ENCODE measurements around the gene ARL6IP5.

DNA sequence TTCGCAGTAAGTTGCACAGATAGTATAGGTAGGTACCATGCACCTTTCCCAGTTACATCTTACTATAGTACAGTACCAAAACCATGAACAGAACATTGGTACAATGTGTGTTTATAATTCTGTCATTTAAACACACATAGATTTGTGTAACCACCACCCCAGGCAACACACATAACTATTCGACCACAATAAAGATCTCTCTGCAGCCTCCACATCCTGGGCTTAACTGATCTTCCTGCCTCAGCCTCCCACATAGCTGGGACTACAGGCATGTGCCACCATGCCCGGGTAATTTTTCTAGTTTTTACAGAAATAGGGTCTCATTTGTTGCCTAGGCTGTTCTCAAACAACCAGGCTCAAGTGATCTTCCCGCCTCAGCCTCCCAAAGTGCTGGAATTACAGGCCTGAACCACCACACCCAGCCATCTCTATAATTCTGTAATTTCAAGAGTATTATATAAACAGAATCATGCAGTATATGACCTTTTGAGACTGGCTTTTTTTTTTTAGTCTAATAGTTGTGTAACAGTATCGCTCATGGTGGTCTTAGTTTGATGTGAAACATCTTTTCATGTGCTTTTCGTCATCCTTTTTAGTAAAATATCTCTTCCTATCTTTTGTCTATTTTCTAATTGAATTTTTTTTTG is 19.3 kb upstream of the ARL6IP5 start:
- TF ChIP-seq, protein P1, sequence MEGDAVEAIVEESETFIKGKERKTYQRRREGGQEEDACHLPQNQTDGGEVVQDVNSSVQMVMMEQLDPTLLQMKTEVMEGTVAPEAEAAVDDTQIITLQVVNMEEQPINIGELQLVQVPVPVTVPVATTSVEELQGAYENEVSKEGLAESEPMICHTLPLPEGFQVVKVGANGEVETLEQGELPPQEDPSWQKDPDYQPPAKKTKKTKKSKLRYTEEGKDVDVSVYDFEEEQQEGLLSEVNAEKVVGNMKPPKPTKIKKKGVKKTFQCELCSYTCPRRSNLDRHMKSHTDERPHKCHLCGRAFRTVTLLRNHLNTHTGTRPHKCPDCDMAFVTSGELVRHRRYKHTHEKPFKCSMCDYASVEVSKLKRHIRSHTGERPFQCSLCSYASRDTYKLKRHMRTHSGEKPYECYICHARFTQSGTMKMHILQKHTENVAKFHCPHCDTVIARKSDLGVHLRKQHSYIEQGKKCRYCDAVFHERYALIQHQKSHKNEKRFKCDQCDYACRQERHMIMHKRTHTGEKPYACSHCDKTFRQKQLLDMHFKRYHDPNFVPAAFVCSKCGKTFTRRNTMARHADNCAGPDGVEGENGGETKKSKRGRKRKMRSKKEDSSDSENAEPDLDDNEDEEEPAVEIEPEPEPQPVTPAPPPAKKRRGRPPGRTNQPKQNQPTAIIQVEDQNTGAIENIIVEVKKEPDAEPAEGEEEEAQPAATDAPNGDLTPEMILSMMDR (IDR thresholded peaks at IDR 0.05), result no peak
- TF ChIP-seq POLR2A (IDR thresholded peaks at IDR 0.05), result no peak
